ENCODE measurements around the gene DAPK1.

GRCh38 chr9:87531370-87532295, 34.0 kb downstream of the DAPK1 start:
- TF ChIP-seq CTCF (IDR thresholded peaks at IDR 0.05; ENCODE audit: low read length) (no peak), EZH2 (optimal IDR thresholded peaks at IDR 0.05; ENCODE audit: low read depth, low read length) (no peak), EZH2phosphoT487 (IDR thresholded peaks at IDR 0.05; ENCODE audit: low read length) (no peak)
